Suprapubic skin (tissue), 3 donors: ENCODE measurements around the gene CACNA2D1.

ENCODE experiments used
- POLR2A ChIP-seq, 2 donors: fragments of 450-650 bp; IDR thresholded peaks; one replicate each; pipeline ENCODE4 v1.6.1; 2017; ENCODE audit warnings: antibody characterized with exemption in 2 of 2, mild to moderate bottlenecking in 2 of 2, moderate library complexity in 2 of 2
- TF ChIP-seq, protein P1 (sequence below), 2 donors: fragments of 200-600 bp in 1 of 2; fragments of 450-650 bp in 1 of 2; sonication (generic) in 1 of 2; IDR thresholded peaks; one replicate each; pipeline ENCODE4 v1.5.1; 2016 to 2019; ENCODE audit warnings: antibody characterized with exemption in 2 of 2, mild to moderate bottlenecking in 1 of 2, moderate library complexity in 1 of 2

DNA sequence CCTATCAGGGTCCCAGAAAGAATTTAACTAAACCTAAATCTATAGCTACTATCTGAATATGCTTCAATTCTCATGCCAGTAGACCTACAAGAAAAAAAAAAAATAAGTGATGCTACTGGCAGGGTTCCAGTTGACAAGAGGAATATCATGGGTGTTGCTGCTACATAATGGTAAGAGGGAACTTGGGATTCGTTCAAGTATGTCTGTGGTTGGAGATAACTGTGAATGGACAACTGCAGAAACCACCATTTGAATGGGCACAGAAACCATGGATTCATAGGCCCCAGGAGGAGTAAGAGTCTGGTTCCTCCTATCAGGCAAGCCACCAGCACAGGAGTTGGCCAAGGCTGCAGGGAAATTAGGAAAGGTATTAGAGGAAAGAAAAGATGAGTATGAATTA, 386.1 kb downstream of the CACNA2D1 start:
- TF ChIP-seq, protein P1, sequence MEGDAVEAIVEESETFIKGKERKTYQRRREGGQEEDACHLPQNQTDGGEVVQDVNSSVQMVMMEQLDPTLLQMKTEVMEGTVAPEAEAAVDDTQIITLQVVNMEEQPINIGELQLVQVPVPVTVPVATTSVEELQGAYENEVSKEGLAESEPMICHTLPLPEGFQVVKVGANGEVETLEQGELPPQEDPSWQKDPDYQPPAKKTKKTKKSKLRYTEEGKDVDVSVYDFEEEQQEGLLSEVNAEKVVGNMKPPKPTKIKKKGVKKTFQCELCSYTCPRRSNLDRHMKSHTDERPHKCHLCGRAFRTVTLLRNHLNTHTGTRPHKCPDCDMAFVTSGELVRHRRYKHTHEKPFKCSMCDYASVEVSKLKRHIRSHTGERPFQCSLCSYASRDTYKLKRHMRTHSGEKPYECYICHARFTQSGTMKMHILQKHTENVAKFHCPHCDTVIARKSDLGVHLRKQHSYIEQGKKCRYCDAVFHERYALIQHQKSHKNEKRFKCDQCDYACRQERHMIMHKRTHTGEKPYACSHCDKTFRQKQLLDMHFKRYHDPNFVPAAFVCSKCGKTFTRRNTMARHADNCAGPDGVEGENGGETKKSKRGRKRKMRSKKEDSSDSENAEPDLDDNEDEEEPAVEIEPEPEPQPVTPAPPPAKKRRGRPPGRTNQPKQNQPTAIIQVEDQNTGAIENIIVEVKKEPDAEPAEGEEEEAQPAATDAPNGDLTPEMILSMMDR (IDR thresholded peaks at IDR 0.05) = no peak
- no peak for TF ChIP-seq POLR2A (IDR thresholded peaks at IDR 0.05)
